GM04504 (cell line): ENCODE measurements around the gene ITPRID1.

Source experiments
- DNase-seq: peaks from one replicate; pipeline ENCODE4 v3.0.0-alpha.2; 2012; ENCODE audit warnings: low read depth

Gene ITPRID1

GRCh38 chr7:31633894-31634494 lies 120.1 kb downstream of the ITPRID1 start:
- DNase-seq = peak; percentile 20

- no peak for DNase-seq
Measured at GRCh38 chr7:31640381-31640780, 126.5 kb downstream of the ITPRID1 start.

- no peak for DNase-seq
Measured at GRCh38 chr7:31642681-31643115, 128.8 kb downstream of the ITPRID1 start.

GRCh38 chr7:31646942-31647341 lies 133.1 kb downstream of the ITPRID1 start:
- DNase-seq = no peak

GRCh38 chr7:31647511-31647910 lies 133.6 kb downstream of the ITPRID1 start:
- DNase-seq = no peak

GRCh38 chr7:31648288-31648687 lies 134.4 kb downstream of the ITPRID1 start:
- DNase-seq = no peak

GRCh38 chr7:31648880-31649279 lies 135.0 kb downstream of the ITPRID1 start:
- DNase-seq = no peak

- no peak for DNase-seq
Measured at GRCh38 chr7:31651234-31652062, 137.6 kb downstream of the ITPRID1 start.

- no peak for DNase-seq
Measured at GRCh38 chr7:31652063-31652326, 138.1 kb downstream of the ITPRID1 start.

- no peak for DNase-seq
Measured at GRCh38 chr7:31663072-31663471, 149.2 kb downstream of the ITPRID1 start.

GRCh38 chr7:31664890-31665289 lies 151.0 kb downstream of the ITPRID1 start:
- DNase-seq = no peak

GRCh38 chr7:31665546-31665945 lies 151.7 kb downstream of the ITPRID1 start:
- DNase-seq = no peak

GRCh38 chr7:31669461-31669860 lies 155.6 kb downstream of the ITPRID1 start:
- DNase-seq = no peak

- DNase-seq = no peak
Measured at GRCh38 chr7:31679574-31680305, 165.8 kb downstream of the ITPRID1 start.

GRCh38 chr7:31683445-31684225 lies 169.7 kb downstream of the ITPRID1 start:
- no peak for DNase-seq

- no peak for DNase-seq
Measured at GRCh38 chr7:31687024-31687748, 173.3 kb downstream of the ITPRID1 start, which contains the start of gene PPP1R17. TSS of gene PPP1R17 (plus strand) at chr7:31687215. CDS start at chr7:31692442, 5,227 bp downstream.

GRCh38 chr7:31688372-31688771 lies 174.5 kb downstream of the ITPRID1 start:
- DNase-seq = no peak

- DNase-seq = no peak
Measured at GRCh38 chr7:31688996-31689395, 175.1 kb downstream of the ITPRID1 start.

- DNase-seq = no peak
Measured at GRCh38 chr7:31690935-31691334, 177.0 kb downstream of the ITPRID1 start.

- no peak for DNase-seq
Measured at GRCh38 chr7:31692451-31692850, 178.6 kb downstream of the ITPRID1 start.

GRCh38 chr7:31692871-31693270 lies 179.0 kb downstream of the ITPRID1 start:
- DNase-seq = no peak
